Upper lobe of left lung (tissue), 6 donors: ENCODE measurements around the gene SUSD6. TPM values are rescaled to one million over a fixed set of nuclear protein-coding genes. Genes with fewer than 3 reads are reported as not detected.

ENCODE experiments used
- ATAC-seq, 2 donors: fragments of 200-7000 bp; cut with Tn5 transposase; one replicate each; pipeline ENCODE4 v1.9.1; 2022; ENCODE audit warnings: mild to moderate bottlenecking in 2 of 2, moderate library complexity in 2 of 2; ENCODE audit not compliant: low FRiP score in 2 of 2
- DNase-seq, 2 donors: peaks; one replicate each; pipeline ENCODE4 v3.0.0-alpha.2; 2019 to 2020
- H3K27ac ChIP-seq, 4 donors: fragments of 200-600 bp; sonication (generic); one replicate each; pipeline ENCODE4 v1.5.1; 2016 to 2019
- H3K27me3 ChIP-seq, 4 donors: fragments of 200-600 bp; sonication (generic); one replicate each; pipeline ENCODE4 v1.5.1; 2017 to 2019
- H3K36me3 ChIP-seq, 4 donors: fragments of 200-600 bp; sonication (generic); one replicate each; pipeline ENCODE4 v1.5.1; 2016 to 2019
- H3K4me1 ChIP-seq, 4 donors: fragments of 200-600 bp; sonication (generic); one replicate each; pipeline ENCODE4 v1.5.1; 2018 to 2019
- H3K4me3 ChIP-seq, 4 donors: fragments of 200-600 bp; sonication (generic); one replicate each; pipeline ENCODE4 v1.5.1; 2017 to 2019; ENCODE audit warnings: mild to moderate bottlenecking in 2 of 4, moderate library complexity in 1 of 4
- H3K9me3 ChIP-seq, 4 donors: fragments of 200-600 bp; sonication (generic); one replicate each; pipeline ENCODE4 v1.5.1; 2018 to 2019
- EP300 ChIP-seq, 4 donors: sonication (generic); formaldehyde crosslinking; IDR thresholded peaks; one replicate each; pipeline ENCODE4 v1.5.1; 2017; ENCODE audit warnings: antibody characterized with exemption in 4 of 4, control low read depth in 2 of 4
- POLR2A ChIP-seq, 4 donors: fragments of 450-650 bp; IDR thresholded peaks; one replicate each; pipeline ENCODE4 v1.5.1; 2016 to 2017; ENCODE audit warnings: antibody characterized with exemption in 4 of 4, mild to moderate bottlenecking in 2 of 4
- POLR2AphosphoS5 ChIP-seq, 2 donors: sonication (generic); formaldehyde crosslinking; IDR thresholded peaks; one replicate each; pipeline ENCODE4 v1.5.1; 2017; ENCODE audit warnings: antibody characterized with exemption in 2 of 2
- WGBS, 2 donors: methylation state at CpG; one replicate each; pipeline ENCODE4 v1.1.5; 2017 to 2018; 5-methylcytosine and 5-hydroxymethylcytosine counted together
- total RNA-seq, 6 donors: library from RNA; depleted of rRNA in 4 of 6; stranded (reverse); fragments of >200 nt in 4 of 6; gene quantifications; one replicate each; pipeline versions ENCODE4 v1.1.0 to v1.2.1, GENCODE V29; 2016 to 2021
- TF ChIP-seq, protein P1 (sequence below), 6 experiments: fragments of 450-650 bp in 4 of 6; fragments of 200-600 bp in 2 of 6; sonication (generic) in 2 of 6; IDR thresholded peaks; one replicate each; pipeline ENCODE4 v1.5.1; 2016 to 2019; ENCODE audit warnings: antibody characterized with exemption in 6 of 6
- donor health status: DM: no; HTN: no; CAD: no; lungs with moderate emphysema.
- donor health status: DM: no; HTN: yes; CAD: no; lungs with severe emphysema.

SUSD6 gene
- total RNA-seq, 6 donors from 2014 or later: 63.4 to 90.4 (median 81.6) TPM

DNA sequence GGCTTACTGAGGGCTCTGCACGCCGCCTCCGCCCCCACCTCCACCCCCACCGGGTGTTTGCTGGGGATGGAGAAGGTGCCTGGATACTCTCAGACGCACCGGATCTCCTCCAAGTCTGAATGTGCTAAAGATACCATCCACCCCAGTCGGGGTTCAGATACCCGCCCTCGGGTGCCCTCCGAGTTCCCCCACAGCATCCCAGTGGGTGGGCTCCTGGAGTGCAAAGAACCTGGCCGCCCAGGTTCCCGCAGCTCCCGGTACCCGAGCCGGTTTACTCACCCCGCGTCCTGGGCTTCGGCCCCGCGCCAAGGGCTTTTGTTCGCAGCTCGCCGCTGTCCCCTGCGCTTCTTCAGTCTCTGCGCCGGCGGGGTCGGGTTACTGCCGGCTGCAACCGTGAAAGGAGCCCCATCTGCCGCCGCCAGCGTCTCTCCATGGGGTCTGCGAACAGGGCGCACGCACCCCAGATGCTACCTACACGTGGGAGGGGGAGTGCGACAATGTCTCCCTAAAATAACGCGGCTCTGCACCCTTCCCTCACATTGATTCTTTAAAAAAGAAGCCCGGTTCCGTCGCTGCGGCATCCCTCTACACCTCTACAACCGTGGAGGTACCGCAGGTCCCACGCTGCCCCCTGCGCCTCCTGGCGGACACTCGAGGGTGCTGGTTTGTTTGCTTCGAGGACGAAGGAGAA, 37.0 kb upstream of the SUSD6 start, which contains the start of gene CCDC177:
CCDC177 (minus strand) TSS at position 609 of the 691 bp plus-strand sequence. CDS start 1,249 bp downstream, outside the sequence.
- TF ChIP-seq EP300 (IDR thresholded peaks at IDR 0.05): no peak
- TF ChIP-seq, protein P1, sequence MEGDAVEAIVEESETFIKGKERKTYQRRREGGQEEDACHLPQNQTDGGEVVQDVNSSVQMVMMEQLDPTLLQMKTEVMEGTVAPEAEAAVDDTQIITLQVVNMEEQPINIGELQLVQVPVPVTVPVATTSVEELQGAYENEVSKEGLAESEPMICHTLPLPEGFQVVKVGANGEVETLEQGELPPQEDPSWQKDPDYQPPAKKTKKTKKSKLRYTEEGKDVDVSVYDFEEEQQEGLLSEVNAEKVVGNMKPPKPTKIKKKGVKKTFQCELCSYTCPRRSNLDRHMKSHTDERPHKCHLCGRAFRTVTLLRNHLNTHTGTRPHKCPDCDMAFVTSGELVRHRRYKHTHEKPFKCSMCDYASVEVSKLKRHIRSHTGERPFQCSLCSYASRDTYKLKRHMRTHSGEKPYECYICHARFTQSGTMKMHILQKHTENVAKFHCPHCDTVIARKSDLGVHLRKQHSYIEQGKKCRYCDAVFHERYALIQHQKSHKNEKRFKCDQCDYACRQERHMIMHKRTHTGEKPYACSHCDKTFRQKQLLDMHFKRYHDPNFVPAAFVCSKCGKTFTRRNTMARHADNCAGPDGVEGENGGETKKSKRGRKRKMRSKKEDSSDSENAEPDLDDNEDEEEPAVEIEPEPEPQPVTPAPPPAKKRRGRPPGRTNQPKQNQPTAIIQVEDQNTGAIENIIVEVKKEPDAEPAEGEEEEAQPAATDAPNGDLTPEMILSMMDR (IDR thresholded peaks at IDR 0.05): peak; percentile 45 to 82 (median 70)
- DNase-seq: peak; percentile 56 to 91
- 0 to 1% methylated on average over 23 to 37 of the region's 52 CpGs for WGBS, 2 donors

DNA sequence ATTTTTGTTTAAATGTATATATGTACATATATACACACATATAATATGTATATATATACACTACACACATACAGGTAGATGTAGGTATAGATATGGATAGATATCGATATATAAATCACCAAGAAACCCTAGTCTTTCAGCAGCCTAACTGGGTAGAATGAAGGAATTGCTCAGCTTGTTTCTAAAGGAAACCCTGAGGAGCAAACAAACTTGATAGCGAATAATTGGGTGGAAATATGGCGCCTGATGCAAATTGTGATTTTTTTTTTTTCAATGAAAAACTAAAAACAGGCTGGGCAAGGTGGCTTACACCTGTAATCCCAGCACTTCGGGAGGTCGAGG, 36.5 kb upstream of the SUSD6 start:
- H3K27ac ChIP-seq: no peak overlapping the region
- TF ChIP-seq POLR2AphosphoS5 (IDR thresholded peaks at IDR 0.05) (no peak), POLR2A (IDR thresholded peaks at IDR 0.05) (no peak)
- TF ChIP-seq, protein P1 (IDR thresholded peaks at IDR 0.05): peak in 2 of 6 experiments; percentile 4 to 29
- no peaks in the 10 kb centered on the region for H3K9me3 ChIP-seq
- peaks cover 0 to 49% (median 35%) of the 10 kb centered on the region in 4 donors for H3K27me3 ChIP-seq
- no peaks in the 10 kb centered on the region for H3K36me3 ChIP-seq
- peaks cover 24 to 38% (median 32%) of the 10 kb centered on the region in 4 donors for H3K4me1 ChIP-seq
- 46 to 49% methylated on average over 5 of the region's 5 CpGs for WGBS, 2 donors
- H3K4me3 ChIP-seq: no peak overlapping the region
- DNase-seq (no peak), ATAC-seq (no peak)

More for the DNA sequence above, 37.0 kb upstream of the SUSD6 start, which contains the start of gene CCDC177:
- peaks cover 0 to 49% (median 35%) of the 10 kb centered on the region in 4 donors for H3K27me3 ChIP-seq
- peak within 1 kb of the TSS in 3 of 4 donors; percentile 7 to 27 (median 18) for H3K4me3 ChIP-seq
- H3K36me3 ChIP-seq: no peaks in the 10 kb centered on the region
- H3K4me1 ChIP-seq: peaks cover 24 to 38% (median 32%) of the 10 kb centered on the region in 4 donors
- peak; percentile 68 to 76 for ATAC-seq
- no peaks in the 10 kb centered on the region for H3K9me3 ChIP-seq
- H3K27ac ChIP-seq: no peak within 1 kb of the TSS

DNA sequence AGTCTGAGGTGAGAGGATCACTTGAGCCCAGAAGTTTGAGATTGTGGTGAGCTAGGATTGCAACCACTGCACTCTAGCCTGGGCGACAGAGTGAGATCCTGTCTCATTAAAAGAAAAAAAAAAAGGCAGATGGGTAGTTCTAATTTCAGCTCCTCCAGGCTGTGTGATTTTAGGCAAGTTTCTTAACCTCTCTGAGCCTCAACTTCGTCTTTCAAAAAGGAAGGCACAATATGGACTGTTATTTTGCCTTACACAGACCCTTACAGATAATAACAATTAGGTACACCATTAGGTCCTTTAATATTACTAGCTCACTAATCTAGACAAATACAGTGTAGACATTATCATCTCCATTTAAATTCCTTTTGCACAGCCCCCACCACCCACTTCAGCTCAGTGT, 31.9 kb upstream of the SUSD6 start:
- no peak overlapping the region for H3K27ac ChIP-seq
- TF ChIP-seq POLR2AphosphoS5 (IDR thresholded peaks at IDR 0.05): no peak
- TF ChIP-seq EP300 (IDR thresholded peaks at IDR 0.05): no peak
- TF ChIP-seq, protein P1 (IDR thresholded peaks at IDR 0.05): no peak
- no peak for TF ChIP-seq POLR2A (IDR thresholded peaks at IDR 0.05)
- WGBS, 2 donors: 84 to 93% methylated on average over 2 of the region's 2 CpGs
- H3K9me3 ChIP-seq: no peaks in the 10 kb centered on the region
- peaks cover 2 to 5% (median 3%) of the 10 kb centered on the region in 4 donors for H3K4me1 ChIP-seq
- peaks cover 0 to 5% (median 2%) of the 10 kb centered on the region in 4 donors for H3K27me3 ChIP-seq
- H3K36me3 ChIP-seq: no peaks in the 10 kb centered on the region
- ATAC-seq (no peak), DNase-seq (no peak)
- no peak overlapping the region for H3K4me3 ChIP-seq

DNA sequence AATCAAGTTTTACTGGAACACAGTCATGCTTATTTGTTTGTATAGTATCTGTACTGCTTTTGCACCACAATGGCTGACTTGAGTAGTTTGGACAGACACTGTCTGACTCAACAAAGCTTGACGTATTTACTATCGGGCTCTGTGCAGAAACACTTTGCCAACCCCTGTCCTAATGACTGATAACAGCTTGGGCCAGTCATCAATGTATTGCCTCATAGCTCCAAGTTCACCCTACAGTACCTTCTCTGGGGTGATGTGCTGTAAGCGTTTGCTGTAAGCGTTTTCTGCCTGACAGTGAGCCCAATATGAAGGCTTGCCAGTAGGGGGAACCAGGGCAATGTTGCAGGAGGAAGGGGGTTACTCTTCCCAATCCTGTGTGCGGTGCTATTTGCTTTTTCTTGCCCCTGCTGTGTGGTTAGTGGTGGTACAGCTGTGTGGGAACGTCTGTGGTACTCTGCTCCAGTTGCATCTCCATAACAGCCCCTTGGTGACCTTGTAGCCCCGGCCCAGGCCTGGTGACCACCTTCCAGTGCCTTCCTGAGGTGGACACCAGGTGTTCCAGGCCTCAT, 31.3 kb upstream of the SUSD6 start:
- Histone ChIP-seq H3K27me3 (peaks cover 0 to 4% (median 0%) of the 10 kb centered on the region in 4 donors), H3K4me3 (no peak overlapping the region), H3K4me1 (no peaks in the 10 kb centered on the region), H3K27ac (no peak overlapping the region), H3K36me3 (no peaks in the 10 kb centered on the region), H3K9me3 (no peaks in the 10 kb centered on the region)
- ATAC-seq (peak in 1 of 2 donors; percentile 81), DNase-seq (no peak)
- 39 to 57% methylated on average over 5 to 7 of the region's 7 CpGs for WGBS, 2 donors
- TF ChIP-seq, protein P1 (IDR thresholded peaks at IDR 0.05): peak in 4 of 6 experiments; percentile 12 to 22 (median 17)
- peak in 1 of 2 donors; percentile 49 for TF ChIP-seq POLR2AphosphoS5 (IDR thresholded peaks at IDR 0.05)
- TF ChIP-seq EP300 (IDR thresholded peaks at IDR 0.05): no peak
